H54 (cell line): ENCODE data around the gene EFHC2.
A peak's percentile ranks its signal among the peaks of the same experiment; 100 is the strongest.
"Not testable (repeated sequence)": the region's sequence is repeated elsewhere in the genome, so short reads cannot be mapped to it uniquely, and the experiment has no call there.

Experiments used
- DNase-seq: peaks from one replicate; pipeline ENCODE4 v3.0.0; 2011; ENCODE audit warnings: low spot score, mixed read lengths; ENCODE audit not compliant: insufficient read length
- FAIRE-seq: peaks from 3 replicates; lab custom pipeline; 2011; peaks lifted over from hg19 to GRCh38; lab: Jason Lieb, UNC
- POLR2A ChIP-seq: IDR thresholded peaks from 2 replicates; pipeline ENCODE4 v1.6.1; 2011; ENCODE audit warnings: low read depth, mild to moderate bottlenecking, low read length

The EFHC2 gene

DNA sequence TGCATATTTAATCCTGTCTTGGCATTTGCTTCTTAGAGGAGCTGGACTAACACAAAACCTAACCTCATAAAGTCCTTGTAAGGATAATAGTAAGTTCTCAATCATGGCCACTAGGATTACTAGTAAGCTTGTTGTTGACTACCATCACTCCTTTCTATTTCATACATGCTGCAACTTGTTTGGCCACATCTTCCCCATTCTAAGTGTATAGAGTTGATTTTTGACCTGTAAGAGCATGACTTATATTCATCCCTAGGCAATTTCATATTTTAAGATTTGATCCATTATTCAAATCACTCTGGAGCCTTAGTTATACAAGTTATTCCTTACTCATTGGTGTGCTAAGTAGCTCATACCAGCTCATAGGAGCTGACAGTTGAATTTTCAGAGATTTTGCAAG lies 109.4 kb downstream of the EFHC2 start:
- TF ChIP-seq POLR2A = no peak
- DNase-seq = no peak
- FAIRE-seq = no peak

DNA sequence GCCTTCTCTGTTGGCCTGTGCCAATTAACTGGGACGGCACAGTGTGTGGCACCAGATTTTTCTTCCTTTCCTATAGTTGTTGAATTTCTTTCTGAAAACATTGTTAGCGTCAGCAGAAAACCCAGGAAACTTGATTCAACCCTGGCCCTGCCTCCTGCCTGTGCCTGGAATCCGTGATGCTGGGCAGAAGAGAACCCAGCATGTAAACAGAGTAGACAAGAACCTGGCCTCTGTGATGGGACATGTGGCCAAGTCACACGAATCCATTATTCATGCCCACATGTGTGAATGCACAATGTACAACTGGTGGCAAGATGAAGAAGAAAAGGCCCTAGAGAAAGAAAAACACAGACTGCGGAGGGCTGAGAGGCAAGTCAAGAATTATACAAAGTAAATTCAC lies 111.4 kb downstream of the EFHC2 start:
- TF ChIP-seq POLR2A = no peak
- FAIRE-seq = no peak
- DNase-seq = no peak

DNA sequence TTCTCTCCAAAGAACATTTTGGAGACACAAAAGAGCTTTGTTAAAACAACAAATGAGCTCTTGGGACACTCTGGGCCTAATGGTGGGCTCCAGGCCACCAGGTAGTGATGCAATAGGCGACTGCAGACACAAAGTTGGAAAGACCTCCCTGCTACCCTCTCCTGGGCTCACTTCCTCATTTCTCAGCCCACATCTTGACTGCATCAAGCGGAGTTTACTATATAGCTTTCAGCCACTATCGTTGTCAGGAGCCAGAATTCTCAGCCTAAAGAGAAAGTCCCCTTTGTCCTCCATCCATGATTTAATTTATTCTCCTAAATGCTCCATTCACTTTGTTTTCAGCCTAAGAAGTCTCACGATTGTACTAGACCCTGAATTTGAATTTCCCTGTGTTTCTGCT lies 114.9 kb downstream of the EFHC2 start:
- FAIRE-seq (no peak), DNase-seq (no peak)
- TF ChIP-seq POLR2A = no peak

DNA sequence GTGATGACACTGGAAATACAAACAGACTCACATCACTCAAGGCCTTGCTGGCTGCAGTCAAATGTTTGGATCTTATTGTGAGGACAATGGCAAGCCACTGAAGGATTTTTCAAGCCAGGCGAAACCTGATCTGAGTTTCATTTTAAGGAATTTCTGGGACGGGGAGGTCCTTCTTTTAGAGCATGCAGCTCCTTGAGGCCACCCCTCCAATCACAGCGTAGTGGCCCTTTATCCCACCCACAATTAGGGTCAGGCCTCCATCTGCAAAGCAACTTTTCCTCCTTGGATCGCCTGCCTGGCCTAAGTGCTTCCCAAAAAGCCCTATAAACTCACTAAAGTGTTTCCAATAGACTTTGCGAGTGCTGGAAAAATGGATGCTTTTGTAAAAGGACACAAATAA lies 115.5 kb downstream of the EFHC2 start:
- TF ChIP-seq POLR2A = no peak
- FAIRE-seq (no peak), DNase-seq (no peak)

DNA sequence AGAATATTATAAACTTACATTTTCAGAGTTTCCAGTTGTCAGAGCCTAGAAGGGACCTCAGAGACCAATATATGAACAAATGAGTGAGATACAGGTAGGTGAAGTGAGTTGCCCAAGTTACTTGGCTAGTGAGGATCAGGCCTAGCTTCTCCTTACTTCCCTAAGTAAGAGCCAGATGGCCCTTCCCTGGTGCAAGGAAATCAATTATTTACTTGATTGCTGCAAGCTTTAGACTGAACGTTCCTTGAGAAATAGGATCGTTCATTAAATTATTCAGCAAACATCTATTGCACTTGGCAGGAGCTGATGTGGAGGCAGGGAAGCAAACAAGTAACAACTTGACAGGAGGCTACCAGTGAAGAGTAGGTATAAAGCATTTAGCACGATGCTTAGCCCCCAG lies 117.8 kb downstream of the EFHC2 start:
- DNase-seq = no peak
- no peak for FAIRE-seq
- no peak for TF ChIP-seq POLR2A

DNA sequence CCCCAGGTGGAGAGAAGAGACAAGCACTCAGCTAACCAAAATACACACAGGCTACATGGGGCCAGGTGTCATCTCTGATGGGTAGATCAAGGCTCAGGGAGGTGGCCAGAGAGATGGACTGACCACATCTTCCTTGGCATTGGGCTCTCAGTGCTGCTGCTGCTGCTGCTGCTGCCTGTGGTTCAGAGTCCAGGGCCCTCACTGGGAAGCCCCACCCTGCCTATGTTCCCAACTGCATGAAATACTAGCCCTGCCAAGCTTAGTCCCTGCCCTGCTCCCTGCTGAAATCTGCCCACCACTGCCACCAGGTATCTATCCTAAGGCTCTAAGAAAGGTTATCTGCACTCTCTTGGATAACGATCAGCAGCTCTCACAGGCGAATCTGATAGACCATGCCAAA lies 118.7 kb downstream of the EFHC2 start:
- FAIRE-seq (no peak), DNase-seq (no peak)
- TF ChIP-seq POLR2A = no peak

DNA sequence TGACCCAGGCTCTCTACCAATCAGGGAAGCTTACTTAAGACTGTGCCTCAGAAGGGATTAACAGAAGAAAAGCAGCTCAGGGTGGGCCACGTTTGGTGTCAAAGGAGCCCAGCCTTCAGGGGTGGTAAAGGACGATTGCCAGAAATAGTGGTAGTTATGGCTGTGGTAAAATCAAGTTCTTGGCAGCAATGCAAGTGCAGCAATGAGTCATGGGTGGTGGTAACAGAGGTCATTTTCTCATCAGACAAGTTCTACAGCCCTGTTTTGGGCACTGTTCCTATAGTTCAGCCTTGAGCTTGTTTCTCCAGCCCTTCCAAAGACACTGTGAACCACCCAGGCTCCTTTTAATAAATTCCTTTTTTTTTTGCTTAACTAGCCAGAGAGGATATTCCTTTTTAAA lies 120.3 kb downstream of the EFHC2 start:
- FAIRE-seq (no peak), DNase-seq (peak; percentile 1)
- no peak for TF ChIP-seq POLR2A

DNA sequence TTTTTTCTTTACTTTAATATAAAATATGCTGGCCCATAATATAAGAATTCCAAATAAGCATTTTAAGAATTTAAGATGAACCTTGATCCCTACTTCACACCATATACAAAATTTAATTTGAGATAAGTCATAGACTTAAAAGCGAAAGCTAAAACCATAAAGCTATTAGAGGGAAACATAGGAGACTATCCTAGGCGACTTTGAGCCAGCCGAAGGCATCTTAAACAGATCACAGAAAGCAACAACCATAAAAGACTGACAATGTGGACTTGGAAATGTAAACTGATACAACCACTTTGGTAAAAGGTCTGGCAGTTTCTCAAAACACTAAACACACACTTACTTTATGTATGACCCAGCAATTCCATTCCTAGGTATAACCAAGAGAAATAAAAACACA lies 125.0 kb downstream of the EFHC2 start:
- no peak for TF ChIP-seq POLR2A
- DNase-seq = no peak
- FAIRE-seq = no peak

DNA sequence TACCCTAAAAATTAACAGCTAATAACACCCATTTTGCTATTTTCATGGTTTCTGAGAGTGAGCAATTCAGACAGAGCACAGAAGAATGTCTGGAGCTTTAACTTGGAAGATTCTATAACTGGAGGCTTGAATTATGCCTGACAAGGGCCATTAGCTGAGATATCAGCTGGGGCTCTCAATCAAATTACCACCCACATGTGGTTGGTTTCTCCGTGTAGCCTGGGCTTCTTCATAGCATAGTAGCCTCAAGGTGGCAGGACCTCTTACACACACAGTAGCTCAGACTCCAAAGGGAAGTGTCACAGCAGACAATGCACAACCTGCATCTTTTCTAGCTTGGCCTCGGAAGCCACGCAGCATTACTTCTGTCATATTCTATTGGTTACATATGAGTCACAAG lies 127.3 kb downstream of the EFHC2 start:
- DNase-seq (no peak), FAIRE-seq (no peak)
- TF ChIP-seq POLR2A = no peak

DNA sequence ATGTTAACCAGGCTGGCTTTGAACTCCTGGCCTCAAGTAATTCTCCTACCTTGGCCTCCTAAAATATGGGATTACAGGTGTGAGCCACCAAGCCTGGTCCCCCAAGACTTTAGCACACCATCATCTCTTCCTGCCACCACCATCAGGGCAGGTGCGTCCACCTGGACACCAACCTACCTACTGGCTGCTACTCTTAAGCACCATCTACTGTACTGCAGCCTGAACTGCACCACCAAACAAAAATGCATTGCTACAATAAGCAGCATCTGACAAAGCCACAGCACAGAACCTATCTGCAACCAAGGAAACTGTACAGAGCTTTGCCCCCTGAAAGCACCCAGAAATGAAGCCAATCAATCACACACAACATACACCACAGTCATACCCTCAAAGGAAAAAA lies 139.7 kb downstream of the EFHC2 start:
- FAIRE-seq (no peak), DNase-seq (no peak)
- TF ChIP-seq POLR2A = no peak

DNA sequence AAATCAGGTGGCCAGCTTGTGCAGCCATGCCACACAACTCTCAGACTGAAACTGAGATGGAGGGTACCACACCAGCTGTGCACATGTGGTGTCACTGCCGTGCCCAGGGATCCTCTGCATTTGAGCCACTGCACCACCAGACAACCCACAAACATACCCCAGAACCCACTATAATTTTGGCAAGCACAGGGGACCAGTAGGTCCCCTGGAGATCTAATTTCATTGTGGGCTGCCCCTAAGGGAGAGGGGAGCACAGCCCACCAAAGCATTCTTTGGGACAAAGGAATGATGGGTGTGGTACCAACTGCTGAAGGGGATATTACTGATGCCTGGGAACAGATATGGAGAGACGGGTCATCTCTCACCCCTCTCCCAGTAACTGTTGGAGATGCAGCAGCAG lies 140.9 kb downstream of the EFHC2 start:
- DNase-seq (no peak), FAIRE-seq (no peak)
- TF ChIP-seq POLR2A = no peak

DNA sequence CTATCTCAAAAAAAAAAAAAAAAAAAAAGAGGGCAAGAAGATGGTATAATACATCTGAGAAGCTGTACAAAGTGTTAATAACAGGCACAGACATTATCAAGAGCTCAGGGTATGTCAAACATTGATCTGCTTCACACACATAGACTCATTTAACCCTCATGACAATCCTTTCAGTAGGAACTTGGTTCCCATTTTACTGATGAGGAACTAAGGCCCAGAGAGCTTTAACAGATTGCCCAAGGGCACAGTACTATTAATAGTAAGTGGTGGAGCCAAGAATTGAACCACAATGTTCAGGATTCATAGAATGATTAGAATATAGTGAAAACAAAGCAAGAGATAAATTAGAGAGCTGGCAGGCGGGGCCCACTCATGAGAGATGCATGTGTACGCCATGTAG lies 154.4 kb downstream of the EFHC2 start:
- FAIRE-seq = no peak
- DNase-seq = no peak
- TF ChIP-seq POLR2A = no peak

DNA sequence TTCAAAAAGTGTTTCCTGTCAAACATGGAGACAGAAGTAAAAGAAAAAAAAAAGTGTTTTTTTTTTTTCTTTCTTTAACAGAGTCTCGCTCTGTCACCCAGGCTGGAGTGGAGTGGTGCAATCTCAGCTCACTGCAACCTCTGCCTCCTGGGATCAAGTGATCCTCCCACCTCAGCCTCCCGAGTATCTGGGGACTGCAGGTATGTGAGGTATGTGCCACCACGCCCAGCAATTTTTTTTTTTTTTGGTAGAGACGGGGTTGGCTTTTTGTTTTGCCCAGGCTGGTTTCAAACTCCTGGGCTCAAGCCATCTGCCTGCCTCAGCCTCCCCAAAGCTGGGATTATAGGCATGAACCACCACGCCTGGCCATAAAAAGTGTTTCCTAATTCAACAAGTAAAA lies 155.6 kb downstream of the EFHC2 start:
- FAIRE-seq, DNase-seq: not testable (repeated sequence)

DNA sequence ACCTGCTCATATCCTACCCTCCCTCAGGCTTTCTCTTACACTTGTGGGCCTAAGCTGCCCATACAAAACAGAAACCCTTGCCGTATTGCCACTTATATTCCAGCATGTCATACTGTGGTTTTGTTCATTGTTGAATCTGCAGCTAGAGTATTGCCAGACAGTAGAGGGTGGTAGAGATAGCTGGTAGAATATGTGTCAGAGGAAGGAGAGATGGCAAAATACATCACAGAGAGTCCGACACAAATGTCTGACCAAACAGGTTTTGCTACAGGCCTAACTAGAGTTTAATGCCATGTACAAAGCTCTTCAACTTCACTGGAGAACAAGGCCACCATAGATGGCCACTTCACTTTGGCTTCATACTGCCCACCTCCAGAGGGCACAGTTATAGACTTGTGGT lies 160.1 kb downstream of the EFHC2 start:
- DNase-seq (no peak), FAIRE-seq (no peak)
- no peak for TF ChIP-seq POLR2A

DNA sequence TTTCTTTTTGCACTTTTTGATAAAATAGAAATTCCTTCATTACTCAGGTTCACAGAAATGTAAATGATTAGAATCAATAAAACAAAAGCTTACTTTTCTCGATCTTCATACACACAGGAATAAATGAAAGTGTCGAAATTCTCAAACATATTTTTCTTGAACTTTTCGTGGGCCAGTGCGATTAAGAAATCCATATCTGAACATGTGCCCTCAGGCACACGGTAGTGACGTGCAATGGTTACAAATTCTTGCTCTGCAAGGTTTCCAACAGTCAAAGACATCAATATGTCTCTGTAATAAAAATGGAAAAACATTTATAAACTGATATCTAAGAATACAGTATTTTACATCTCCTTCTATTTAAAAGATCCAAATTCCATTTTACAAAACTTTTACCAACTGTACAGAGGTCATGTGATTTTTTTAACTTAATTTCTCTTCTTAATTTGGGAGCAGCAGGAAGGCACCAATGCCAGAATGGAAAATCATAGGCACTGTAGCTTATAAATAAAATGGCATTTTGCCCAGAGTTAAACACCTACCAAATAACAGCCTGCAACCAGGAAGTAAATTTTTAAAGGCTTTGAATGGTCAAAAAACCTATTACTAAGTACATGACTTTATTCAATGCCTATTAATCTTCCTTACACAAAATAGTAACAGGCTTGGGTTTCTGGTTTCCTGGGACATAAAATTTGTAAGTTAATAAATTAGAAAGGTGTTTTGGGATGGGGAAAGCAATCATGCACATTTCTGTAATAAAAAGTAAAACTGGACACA lies 165.0 kb downstream of the EFHC2 start:
- FAIRE-seq = no peak
- DNase-seq = no peak
- no peak for TF ChIP-seq POLR2A
